K562 treated with DMSO at 1 percent for 12 hours (cell line): Measurements from ENCODE around the gene ZNF311. TPM values are rescaled to one million over a fixed set of nuclear protein-coding genes. Genes with fewer than 3 reads are reported as not detected.

Source experiments
- total RNA-seq: library from RNA; unstranded; fragments of 300-600 nt; gene quantifications from 2 replicates; pipeline ENCODE4 v1.2.3, GENCODE V29; 2022; ENCODE audit not compliant: insufficient read depth

ZNF311 gene
- 5.9 and 9.1 TPM in 2 replicates for total RNA-seq

DNA sequence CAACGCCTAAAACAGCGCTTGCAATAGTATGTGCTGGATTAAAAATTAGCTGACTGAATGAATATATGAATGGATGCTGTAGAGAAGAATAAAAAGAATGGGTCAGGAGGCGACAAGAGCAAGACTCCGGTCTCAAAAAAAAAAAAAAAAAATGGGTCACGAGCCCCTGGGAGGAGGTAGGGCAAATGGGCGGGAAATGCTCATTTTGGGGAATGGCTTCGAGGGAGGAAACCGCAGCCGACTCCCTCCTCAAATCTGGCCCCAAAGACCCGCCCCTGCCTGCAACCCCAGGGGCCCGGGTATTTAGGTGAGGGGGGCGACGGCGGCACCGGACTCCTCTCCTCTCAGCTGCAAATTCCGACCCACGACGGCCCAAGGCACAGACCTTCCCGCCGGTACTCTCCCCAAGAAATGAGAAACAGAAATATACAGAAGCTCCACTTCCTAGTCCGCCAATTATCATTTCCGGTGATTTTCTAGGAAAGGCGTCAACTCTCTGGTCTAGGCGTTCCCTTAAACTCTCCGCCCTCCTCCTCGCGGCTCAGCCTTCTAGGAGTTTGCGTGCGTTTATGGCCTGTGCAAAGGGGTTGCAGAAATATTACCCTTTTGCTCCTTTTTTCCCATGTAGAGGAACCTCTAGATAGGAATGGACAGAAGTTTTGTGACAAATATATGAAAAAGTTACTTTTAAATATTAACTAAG is at the start of gene ZNF311:
Gene ZNF311 (minus strand): TSS at position 133 of the 703 bp plus-strand sequence. CDS start 1,361 bp downstream, outside the sequence.

GRCh38 chr6:29045075-29045474 is 40.0 kb upstream of the ZNF311 start, which contains the start of gene OR2W1:
Gene OR2W1 (minus strand): TSS chr6:29045175. CDS start chr6:29045175, 0 bp downstream.

Other genes with a start within 250 kb of the ZNF311 start
- 81.8 and 119 TPM in 2 replicates for gene TRIM27, start 81.3 kb downstream of the ZNF311 start, total RNA-seq
- gene OR2W1, start 39.9 kb upstream of the ZNF311 start, total RNA-seq = not detected in 2 replicates
- not detected in 2 replicates for gene OR2B3, start 82.0 kb upstream of the ZNF311 start, total RNA-seq
- gene OR2J1, start 94.2 kb upstream of the ZNF311 start, total RNA-seq = not detected in 2 replicates
- gene OR2J3, start 102.7 kb upstream of the ZNF311 start, total RNA-seq = not detected in 2 replicates
- gene OR2J2, start 165.6 kb upstream of the ZNF311 start, total RNA-seq = not detected in 2 replicates